ENCODE measurements around the gene PRM2. TPM values are rescaled to one million over a fixed set of nuclear protein-coding genes. Genes with fewer than 3 reads are reported as not detected.
"Not testable (repeated sequence)": the region's sequence is repeated elsewhere in the genome, so short reads cannot be mapped to it uniquely, and the experiment has no call there.

The PRM2 gene
- total RNA-seq, 1 donor from 2014 or later, result not detected

DNA sequence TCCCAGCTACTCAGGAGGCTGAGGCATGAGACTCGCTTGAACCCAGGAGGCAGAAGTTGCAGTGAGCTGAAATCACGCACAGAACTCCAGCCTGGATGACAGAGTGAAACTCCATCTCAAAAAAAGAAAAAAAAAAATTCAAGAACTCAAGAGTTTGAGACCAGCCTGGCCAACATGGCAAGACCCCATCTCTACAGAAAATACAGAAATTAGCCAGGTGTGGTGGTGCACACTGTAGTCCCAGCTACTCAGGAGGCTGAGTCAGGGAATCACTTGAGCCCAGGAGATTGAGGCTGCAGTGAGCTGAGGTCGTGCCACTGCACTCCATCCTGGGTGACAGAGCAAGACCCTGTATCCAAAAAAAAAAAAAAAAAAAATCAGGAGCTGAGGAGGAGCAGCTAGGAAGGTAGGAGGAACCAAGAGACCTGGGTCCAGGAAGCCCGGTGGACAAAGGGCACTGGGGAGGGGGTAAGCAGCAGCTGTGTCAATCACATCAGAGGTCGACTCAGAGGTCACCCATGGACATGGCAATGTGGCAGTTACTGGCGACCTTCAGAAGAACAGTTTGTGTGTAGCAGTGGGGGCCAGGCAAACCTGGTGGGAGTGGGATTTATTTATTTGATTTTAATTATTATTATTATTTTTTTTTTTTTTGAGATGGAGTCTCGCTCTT is 15.9 kb upstream of the PRM2 start:
- TF ChIP-seq, protein P1, sequence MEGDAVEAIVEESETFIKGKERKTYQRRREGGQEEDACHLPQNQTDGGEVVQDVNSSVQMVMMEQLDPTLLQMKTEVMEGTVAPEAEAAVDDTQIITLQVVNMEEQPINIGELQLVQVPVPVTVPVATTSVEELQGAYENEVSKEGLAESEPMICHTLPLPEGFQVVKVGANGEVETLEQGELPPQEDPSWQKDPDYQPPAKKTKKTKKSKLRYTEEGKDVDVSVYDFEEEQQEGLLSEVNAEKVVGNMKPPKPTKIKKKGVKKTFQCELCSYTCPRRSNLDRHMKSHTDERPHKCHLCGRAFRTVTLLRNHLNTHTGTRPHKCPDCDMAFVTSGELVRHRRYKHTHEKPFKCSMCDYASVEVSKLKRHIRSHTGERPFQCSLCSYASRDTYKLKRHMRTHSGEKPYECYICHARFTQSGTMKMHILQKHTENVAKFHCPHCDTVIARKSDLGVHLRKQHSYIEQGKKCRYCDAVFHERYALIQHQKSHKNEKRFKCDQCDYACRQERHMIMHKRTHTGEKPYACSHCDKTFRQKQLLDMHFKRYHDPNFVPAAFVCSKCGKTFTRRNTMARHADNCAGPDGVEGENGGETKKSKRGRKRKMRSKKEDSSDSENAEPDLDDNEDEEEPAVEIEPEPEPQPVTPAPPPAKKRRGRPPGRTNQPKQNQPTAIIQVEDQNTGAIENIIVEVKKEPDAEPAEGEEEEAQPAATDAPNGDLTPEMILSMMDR (IDR thresholded peaks at IDR 0.05), result no peak
- H3K27ac ChIP-seq, result no peak overlapping the region
- intact Hi-C loops (cut with DNase I), result no loop called here
- peaks cover 6% of the 10 kb centered on the region for H3K4me1 ChIP-seq
- H3K36me3 ChIP-seq, result no peaks in the 10 kb centered on the region
- ATAC-seq (no peak), DNase-seq (no peak)
- no peaks in the 10 kb centered on the region for H3K9me3 ChIP-seq
- no peaks in the 10 kb centered on the region for H3K27me3 ChIP-seq
- no peak overlapping the region for H3K4me3 ChIP-seq

DNA sequence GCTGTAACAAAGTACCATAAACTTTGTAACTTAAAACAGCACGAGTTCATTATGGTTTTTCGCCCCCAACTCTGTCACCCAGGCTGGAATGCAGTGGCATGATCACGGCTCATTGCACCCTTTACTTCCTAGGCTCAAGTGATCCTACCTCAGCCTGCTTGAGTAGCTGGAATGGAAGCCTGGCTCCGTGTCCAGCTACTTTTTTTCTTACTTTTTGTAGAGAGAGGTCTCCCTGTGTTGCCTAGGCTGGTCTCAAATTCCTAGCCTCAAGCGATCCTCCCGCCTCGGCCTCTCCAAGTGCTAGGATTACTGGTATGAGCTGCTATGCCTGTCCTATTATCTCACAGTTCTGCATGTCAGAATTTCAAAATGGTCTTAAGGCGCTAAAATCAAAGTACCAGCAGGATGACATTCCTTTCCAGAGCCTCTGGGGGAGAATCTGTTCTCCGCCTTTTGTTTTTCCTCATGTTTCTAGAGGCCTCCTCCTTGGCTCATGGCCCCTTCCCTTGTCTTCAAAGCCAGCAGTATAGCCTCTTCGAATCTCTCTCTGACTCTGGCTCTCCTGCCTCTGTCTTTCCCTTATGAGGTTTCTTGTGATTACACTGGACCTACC is 14.9 kb upstream of the PRM2 start:
- H3K27ac ChIP-seq, result no peak overlapping the region
- no peak for ATAC-seq
- DNase-seq, result no peak
- H3K36me3 ChIP-seq, result no peaks in the 10 kb centered on the region
- H3K4me3 ChIP-seq, result no peak overlapping the region
- H3K27me3 ChIP-seq, result no peaks in the 10 kb centered on the region
- intact Hi-C loops (cut with DNase I), result no loop called here
- no peaks in the 10 kb centered on the region for H3K4me1 ChIP-seq
- TF ChIP-seq, protein P1 (IDR thresholded peaks at IDR 0.05), result no peak
- no peaks in the 10 kb centered on the region for H3K9me3 ChIP-seq

DNA sequence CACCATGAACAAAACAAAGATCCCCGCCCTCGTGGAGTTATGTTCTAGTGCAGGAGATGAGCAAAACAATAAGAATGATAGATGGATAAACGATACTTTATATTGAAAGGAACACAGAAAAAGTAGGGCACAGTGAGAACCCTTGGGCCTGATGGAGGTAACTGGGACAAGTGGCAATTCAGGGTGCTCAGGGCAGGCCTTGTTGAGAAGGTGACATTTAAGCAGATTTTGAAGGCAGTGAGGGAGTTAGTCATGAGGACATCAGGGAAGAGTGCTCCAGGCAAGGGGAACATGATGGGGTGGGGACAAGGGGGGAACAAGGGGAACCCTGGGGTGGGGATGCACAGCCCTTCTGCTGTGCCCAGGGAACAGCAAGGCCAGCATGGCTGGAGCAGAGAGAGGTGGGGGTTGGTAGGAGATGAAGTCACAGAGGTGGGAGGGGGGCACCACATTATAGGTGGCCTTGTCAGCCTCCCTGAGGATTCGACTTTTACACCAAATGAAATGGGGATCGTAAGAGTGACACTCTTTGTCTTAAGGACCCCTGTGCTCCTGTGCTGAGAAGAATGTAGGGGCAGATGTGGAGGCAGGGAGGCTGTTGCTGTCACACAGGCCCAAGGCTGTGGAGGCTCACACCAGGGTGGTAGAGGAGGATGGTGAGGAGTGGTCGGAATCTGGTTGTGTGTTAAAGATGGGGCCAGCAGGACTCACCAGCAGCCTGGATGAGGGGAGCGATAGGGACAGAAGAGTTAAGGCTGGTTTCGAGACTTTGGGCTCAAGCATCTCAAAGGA is 14.0 kb upstream of the PRM2 start:
- H3K4me3 ChIP-seq, result no peak overlapping the region
- H3K27me3 ChIP-seq, result no peaks in the 10 kb centered on the region
- intact Hi-C loops (cut with DNase I), result no loop called here

DNA sequence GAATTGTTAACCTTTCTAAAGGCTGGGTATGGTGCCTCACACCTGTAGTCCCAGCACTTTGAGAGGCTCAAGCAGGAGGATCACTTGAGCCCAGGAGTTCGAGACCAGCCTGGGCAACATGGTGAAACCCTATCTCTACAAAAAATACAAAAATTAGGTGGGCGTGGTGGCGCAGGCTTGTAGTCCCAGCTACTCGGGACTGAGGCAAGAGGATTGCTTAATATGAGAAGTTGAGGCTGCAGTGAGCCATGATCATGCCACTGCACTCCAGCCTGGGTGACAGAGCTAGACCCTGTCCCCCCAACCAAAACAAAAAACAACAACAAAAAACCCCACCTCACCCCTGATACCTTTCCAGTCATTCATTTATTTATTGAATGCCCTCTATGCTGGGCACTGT is 13.4 kb upstream of the PRM2 start:
- H3K36me3 ChIP-seq; ATAC-seq; H3K4me1 ChIP-seq; intact Hi-C loops (cut with DNase I); H3K27me3 ChIP-seq; H3K27ac ChIP-seq; DNase-seq; H3K4me3 ChIP-seq; H3K9me3 ChIP-seq: not testable (repeated sequence)

More for the DNA sequence above, 14.0 kb upstream of the PRM2 start:
- Histone ChIP-seq H3K36me3 (no peaks in the 10 kb centered on the region), H3K9me3 (no peaks in the 10 kb centered on the region), H3K4me1 (no peaks in the 10 kb centered on the region), H3K27ac (no peak overlapping the region)
- TF ChIP-seq, protein P1 (IDR thresholded peaks at IDR 0.05), result no peak
- ATAC-seq, result peak; percentile 30
- DNase-seq, result no peak

DNA sequence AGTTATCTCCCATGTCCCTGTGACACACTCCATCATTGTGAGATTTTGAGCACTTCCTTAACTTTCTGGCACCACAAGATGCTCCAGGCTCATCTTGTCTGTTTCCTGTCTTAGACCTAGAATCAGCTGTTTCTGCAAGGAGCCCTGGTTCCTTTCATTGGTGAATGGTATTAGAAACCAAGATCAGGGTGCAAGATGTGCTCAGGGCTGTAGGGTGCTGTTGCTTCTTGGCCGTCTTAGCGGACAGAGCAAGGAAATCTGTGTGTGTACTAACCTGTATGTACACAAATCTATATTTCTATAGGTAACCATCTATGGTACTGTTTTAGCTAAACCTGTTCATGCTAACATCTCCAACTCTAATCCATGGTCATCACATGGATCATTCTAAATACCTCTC is 12.9 kb upstream of the PRM2 start:
- no peak for ATAC-seq
- DNase-seq, result no peak
- TF ChIP-seq, protein P1 (IDR thresholded peaks at IDR 0.05), result no peak
- Histone ChIP-seq H3K9me3 (no peaks in the 10 kb centered on the region), H3K27ac (no peak overlapping the region), H3K4me1 (no peaks in the 10 kb centered on the region), H3K4me3 (no peak overlapping the region), H3K36me3 (no peaks in the 10 kb centered on the region), H3K27me3 (no peaks in the 10 kb centered on the region)
- intact Hi-C loops (cut with DNase I), result no loop called here

DNA sequence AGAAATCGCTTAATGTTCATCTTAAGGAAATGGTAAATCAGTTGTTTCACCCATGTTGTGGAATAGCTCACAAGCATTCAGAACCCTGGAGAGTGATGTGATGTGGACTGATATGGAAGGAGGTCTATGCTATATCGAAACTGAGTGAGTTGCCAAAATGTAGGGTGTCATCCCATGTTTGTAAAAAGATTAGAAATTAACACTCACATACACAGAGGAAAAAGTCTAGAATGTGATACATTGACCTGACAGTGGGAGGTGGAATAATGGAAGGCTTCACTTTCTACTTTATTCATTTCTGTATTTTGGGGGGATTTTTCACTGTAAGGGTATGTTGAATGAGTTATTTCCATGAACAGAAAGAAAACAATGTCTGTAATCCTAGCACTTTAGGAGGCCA is 9.6 kb upstream of the PRM2 start:
- DNase-seq, result no peak
- ATAC-seq, result no peak
- Histone ChIP-seq H3K27ac (no peak overlapping the region), H3K9me3 (no peaks in the 10 kb centered on the region), H3K4me3 (no peak overlapping the region), H3K4me1 (no peaks in the 10 kb centered on the region), H3K27me3 (no peaks in the 10 kb centered on the region), H3K36me3 (no peaks in the 10 kb centered on the region)
- intact Hi-C loops (cut with DNase I), result no loop called here
- TF ChIP-seq, protein P1 (IDR thresholded peaks at IDR 0.05), result no peak
